ENCODE measurements around the gene CRPPA.

DNA sequence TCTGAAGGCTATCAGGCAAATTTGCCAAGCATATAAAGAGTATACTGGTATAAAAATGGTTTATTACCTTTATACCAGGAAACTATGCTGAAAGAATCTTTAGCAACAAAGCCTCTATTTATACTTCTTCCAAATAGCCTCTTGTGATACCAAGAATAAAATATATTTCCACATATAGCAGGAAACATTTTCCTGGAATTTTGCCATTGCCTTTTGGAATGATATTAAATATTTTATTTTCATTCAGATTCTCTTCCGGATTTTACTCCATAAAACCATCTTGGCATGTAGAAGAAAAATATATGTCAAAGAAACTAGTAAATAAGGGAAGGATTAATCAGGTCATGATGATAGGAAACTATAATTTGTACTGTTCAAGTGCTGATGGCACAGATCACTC, 26.5 kb upstream of the CRPPA start:
- TF ChIP-seq, protein P1, sequence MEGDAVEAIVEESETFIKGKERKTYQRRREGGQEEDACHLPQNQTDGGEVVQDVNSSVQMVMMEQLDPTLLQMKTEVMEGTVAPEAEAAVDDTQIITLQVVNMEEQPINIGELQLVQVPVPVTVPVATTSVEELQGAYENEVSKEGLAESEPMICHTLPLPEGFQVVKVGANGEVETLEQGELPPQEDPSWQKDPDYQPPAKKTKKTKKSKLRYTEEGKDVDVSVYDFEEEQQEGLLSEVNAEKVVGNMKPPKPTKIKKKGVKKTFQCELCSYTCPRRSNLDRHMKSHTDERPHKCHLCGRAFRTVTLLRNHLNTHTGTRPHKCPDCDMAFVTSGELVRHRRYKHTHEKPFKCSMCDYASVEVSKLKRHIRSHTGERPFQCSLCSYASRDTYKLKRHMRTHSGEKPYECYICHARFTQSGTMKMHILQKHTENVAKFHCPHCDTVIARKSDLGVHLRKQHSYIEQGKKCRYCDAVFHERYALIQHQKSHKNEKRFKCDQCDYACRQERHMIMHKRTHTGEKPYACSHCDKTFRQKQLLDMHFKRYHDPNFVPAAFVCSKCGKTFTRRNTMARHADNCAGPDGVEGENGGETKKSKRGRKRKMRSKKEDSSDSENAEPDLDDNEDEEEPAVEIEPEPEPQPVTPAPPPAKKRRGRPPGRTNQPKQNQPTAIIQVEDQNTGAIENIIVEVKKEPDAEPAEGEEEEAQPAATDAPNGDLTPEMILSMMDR (tag by site-specific recombination; IDR thresholded peaks at IDR 0.05): no peak
- TF ChIP-seq ZNF670 (tag by site-specific recombination; IDR thresholded peaks at IDR 0.05; ENCODE audit: low read depth) (no peak), ZBTB7A (tag by site-specific recombination; IDR thresholded peaks at IDR 0.05; ENCODE audit: low read depth) (no peak), ZNF600 (tag by site-specific recombination; IDR thresholded peaks at IDR 0.05) (no peak), GLIS1 (tag by site-specific recombination; IDR thresholded peaks at IDR 0.05) (no peak), ZBTB20 (tag by site-specific recombination; IDR thresholded peaks at IDR 0.05) (no peak), KLF16 (tag by site-specific recombination; IDR thresholded peaks at IDR 0.05) (no peak)
- TF ChIP-seq, protein P2, sequence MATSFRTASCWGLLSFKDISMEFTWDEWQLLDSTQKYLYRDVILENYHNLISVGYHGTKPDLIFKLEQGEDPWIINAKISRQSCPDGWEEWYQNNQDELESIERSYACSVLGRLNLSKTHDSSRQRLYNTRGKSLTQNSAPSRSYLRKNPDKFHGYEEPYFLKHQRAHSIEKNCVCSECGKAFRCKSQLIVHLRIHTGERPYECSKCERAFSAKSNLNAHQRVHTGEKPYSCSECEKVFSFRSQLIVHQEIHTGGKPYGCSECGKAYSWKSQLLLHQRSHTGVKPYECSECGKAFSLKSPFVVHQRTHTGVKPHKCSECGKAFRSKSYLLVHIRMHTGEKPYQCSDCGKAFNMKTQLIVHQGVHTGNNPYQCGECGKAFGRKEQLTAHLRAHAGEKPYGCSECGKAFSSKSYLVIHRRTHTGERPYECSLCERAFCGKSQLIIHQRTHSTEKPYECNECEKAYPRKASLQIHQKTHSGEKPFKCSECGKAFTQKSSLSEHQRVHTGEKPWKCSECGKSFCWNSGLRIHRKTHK (tag by site-specific recombination; IDR thresholded peaks at IDR 0.05): no peak
- TF ChIP-seq, protein P3, sequence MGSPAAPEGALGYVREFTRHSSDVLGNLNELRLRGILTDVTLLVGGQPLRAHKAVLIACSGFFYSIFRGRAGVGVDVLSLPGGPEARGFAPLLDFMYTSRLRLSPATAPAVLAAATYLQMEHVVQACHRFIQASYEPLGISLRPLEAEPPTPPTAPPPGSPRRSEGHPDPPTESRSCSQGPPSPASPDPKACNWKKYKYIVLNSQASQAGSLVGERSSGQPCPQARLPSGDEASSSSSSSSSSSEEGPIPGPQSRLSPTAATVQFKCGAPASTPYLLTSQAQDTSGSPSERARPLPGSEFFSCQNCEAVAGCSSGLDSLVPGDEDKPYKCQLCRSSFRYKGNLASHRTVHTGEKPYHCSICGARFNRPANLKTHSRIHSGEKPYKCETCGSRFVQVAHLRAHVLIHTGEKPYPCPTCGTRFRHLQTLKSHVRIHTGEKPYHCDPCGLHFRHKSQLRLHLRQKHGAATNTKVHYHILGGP (tag by site-specific recombination; IDR thresholded peaks at IDR 0.05): no peak
- TF ChIP-seq, protein P4, sequence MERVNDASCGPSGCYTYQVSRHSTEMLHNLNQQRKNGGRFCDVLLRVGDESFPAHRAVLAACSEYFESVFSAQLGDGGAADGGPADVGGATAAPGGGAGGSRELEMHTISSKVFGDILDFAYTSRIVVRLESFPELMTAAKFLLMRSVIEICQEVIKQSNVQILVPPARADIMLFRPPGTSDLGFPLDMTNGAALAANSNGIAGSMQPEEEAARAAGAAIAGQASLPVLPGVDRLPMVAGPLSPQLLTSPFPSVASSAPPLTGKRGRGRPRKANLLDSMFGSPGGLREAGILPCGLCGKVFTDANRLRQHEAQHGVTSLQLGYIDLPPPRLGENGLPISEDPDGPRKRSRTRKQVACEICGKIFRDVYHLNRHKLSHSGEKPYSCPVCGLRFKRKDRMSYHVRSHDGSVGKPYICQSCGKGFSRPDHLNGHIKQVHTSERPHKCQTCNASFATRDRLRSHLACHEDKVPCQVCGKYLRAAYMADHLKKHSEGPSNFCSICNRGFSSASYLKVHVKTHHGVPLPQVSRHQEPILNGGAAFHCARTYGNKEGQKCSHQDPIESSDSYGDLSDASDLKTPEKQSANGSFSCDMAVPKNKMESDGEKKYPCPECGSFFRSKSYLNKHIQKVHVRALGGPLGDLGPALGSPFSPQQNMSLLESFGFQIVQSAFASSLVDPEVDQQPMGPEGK (tag by site-specific recombination; IDR thresholded peaks at IDR 0.05): no peak

All from HEK293 (cell line).